ENCODE data around the gene TPSAB1. TPM values are rescaled to one million over a fixed set of nuclear protein-coding genes. Genes with fewer than 3 reads are reported as not detected.

TPSAB1 gene
- total RNA-seq, 1 experiment from 2014 or later = not detected

DNA sequence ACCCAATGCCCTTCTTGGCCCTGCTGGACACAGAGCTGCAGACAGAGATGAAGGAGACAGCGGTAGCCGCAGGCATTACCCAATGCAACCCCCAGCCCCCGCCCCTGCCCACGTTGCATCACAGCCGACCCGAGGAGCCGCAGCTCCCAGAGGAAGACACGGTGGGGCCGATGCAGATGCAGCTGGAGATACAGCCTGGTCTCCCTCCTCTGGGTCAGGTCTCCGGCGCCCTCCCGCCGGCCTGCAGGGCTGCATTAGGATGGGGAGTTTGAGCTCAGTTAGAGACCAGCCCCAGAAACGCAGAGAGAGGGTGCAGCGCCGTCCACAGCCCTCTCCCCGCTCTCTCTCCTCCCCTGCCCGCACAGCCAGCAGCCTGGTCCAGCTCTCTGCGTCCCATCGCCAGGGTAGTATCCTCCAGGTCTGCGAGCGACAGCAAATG is 49.6 kb downstream of the TPSAB1 start:
- intact Hi-C loops (cut with micrococcal nuclease; ENCODE audit: unreplicated experiment) = no loop called here
- TF ChIP-seq, protein P1, sequence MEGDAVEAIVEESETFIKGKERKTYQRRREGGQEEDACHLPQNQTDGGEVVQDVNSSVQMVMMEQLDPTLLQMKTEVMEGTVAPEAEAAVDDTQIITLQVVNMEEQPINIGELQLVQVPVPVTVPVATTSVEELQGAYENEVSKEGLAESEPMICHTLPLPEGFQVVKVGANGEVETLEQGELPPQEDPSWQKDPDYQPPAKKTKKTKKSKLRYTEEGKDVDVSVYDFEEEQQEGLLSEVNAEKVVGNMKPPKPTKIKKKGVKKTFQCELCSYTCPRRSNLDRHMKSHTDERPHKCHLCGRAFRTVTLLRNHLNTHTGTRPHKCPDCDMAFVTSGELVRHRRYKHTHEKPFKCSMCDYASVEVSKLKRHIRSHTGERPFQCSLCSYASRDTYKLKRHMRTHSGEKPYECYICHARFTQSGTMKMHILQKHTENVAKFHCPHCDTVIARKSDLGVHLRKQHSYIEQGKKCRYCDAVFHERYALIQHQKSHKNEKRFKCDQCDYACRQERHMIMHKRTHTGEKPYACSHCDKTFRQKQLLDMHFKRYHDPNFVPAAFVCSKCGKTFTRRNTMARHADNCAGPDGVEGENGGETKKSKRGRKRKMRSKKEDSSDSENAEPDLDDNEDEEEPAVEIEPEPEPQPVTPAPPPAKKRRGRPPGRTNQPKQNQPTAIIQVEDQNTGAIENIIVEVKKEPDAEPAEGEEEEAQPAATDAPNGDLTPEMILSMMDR (IDR thresholded peaks at IDR 0.05; ENCODE audit: unreplicated experiment) = no peak
- no peak for DNase-seq
- Mint-ChIP-seq H3K4me1 (ENCODE audit: low read depth, unreplicated experiment) (peaks cover 21% of the 10 kb centered on the region), H3K27ac (ENCODE audit: unreplicated experiment) (no peak overlapping the region), H3K4me3 (ENCODE audit: low read depth, unreplicated experiment) (no peak overlapping the region), H3K27me3 (ENCODE audit: unreplicated experiment) (peaks cover 67% of the 10 kb centered on the region), H3K9me3 (ENCODE audit: low read depth, unreplicated experiment) (no peaks in the 10 kb centered on the region), H3K36me3 (ENCODE audit: insufficient read depth, unreplicated experiment) (peaks cover 5% of the 10 kb centered on the region)
- BruUV-seq (replicated peaks) = no TSS peak
- CTCF ChIA-PET = interaction anchor here (0.6 kb wide), 1 partner anchor 108 kb away, joined by 5 read pairs; no protein-coding TSS in a partner anchor

DNA sequence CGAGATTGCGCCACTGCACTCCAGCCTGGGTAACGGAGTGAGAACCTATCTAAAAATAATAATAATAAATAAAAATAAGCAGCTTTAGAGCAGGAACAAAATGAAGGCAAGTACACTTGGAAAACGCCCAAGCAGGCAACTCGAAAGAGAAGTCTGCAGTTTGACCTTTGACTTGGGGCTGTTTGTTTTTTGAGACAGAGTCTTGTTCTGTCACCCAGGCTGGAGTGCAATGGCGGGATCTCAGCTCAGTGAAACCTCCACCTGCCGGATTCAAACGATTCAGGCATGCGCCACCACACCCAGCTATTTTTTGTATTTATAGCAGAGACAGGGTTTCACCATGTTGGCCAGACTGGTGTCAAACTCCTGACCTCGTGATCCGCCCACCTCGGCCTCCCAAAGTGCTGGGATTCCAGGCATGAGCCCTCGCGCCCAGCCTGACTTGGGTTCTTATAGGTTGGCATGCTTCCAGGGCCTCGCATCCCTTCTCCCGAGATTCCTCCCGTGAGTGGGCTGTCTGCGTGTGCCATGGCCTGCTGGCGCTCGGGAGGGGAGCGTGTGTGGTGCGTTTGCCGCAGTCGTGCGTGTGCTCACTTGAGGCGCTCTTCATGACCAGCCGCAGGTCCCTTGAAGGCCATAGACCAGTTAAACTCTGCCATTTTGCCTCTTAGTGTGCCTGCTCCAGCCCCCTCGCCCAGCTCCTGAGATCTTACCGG is 50.5 kb downstream of the TPSAB1 start:
- TF ChIP-seq, protein P1 (IDR thresholded peaks at IDR 0.05; ENCODE audit: unreplicated experiment) = no peak
- Mint-ChIP-seq H3K4me3 (ENCODE audit: low read depth, unreplicated experiment) (no peak overlapping the region), H3K27ac (ENCODE audit: unreplicated experiment) (no peak overlapping the region), H3K36me3 (ENCODE audit: insufficient read depth, unreplicated experiment) (peaks cover 5% of the 10 kb centered on the region), H3K4me1 (ENCODE audit: low read depth, unreplicated experiment) (peaks cover 21% of the 10 kb centered on the region), H3K9me3 (ENCODE audit: low read depth, unreplicated experiment) (no peaks in the 10 kb centered on the region), H3K27me3 (ENCODE audit: unreplicated experiment) (peaks cover 58% of the 10 kb centered on the region)
- CTCF ChIA-PET = interaction anchor here (1.2 kb wide), 1 partner anchor 11 kb away, joined by 3 read pairs; no protein-coding TSS in a partner anchor
- no peak for DNase-seq
- BruUV-seq (replicated peaks) = no TSS peak
- intact Hi-C loops (cut with micrococcal nuclease; ENCODE audit: unreplicated experiment) = no loop called here

DNA sequence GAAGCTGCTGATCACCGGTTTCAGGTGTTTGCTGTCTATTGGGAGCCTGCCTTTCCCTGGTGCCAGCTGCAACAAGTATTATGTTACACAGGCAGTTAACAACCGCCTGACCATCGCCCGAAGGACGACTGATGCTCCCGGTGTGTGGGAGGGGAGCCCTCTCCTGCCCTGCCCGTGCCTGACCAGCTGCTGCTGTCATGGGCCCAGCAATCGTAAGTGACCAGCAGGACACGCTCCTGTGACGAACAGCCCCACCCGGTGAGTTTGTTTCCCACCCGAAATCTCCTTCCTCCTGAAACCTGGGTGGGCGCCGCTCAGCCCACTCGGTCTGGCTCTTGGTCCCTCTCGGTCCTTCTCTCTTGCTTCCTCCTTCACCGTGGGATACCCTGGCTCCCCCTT is 51.1 kb downstream of the TPSAB1 start:
- H3K9me3 Mint-ChIP-seq (ENCODE audit: low read depth, unreplicated experiment) = no peaks in the 10 kb centered on the region
- H3K4me1 Mint-ChIP-seq (ENCODE audit: low read depth, unreplicated experiment) = peaks cover 23% of the 10 kb centered on the region
- CTCF ChIA-PET = interaction anchor here (1.2 kb wide), 1 partner anchor 12 kb away, joined by 3 read pairs; no protein-coding TSS in a partner anchor
- intact Hi-C loops (cut with micrococcal nuclease; ENCODE audit: unreplicated experiment) = no loop called here
- TF ChIP-seq, protein P1 (IDR thresholded peaks at IDR 0.05; ENCODE audit: unreplicated experiment) = no peak
- BruUV-seq (replicated peaks) = no TSS peak
- H3K27ac Mint-ChIP-seq (ENCODE audit: unreplicated experiment) = no peak overlapping the region
- DNase-seq = no peak
- H3K36me3 Mint-ChIP-seq (ENCODE audit: insufficient read depth, unreplicated experiment) = peaks cover 5% of the 10 kb centered on the region
- peaks cover 52% of the 10 kb centered on the region for H3K27me3 Mint-ChIP-seq (ENCODE audit: unreplicated experiment)
- H3K4me3 Mint-ChIP-seq (ENCODE audit: low read depth, unreplicated experiment) = no peak overlapping the region

Other genes starting within 250 kb of the TPSAB1 start
- not detected in 2 replicates for gene SSTR5, start 168.0 kb upstream of the TPSAB1 start, total RNA-seq (2022)
- gene C1QTNF8, start 144.5 kb upstream of the TPSAB1 start, total RNA-seq (2022) = not detected in 2 replicates
- gene CACNA1H, start 87.6 kb upstream of the TPSAB1 start, total RNA-seq (2022) = 0.05 TPM in 1 of 2 replicates, not detected in the other
- not detected in 2 replicates for gene TPSG1, start 15.4 kb upstream of the TPSAB1 start, total RNA-seq (2022)
- gene TPSB2, start 10.5 kb upstream of the TPSAB1 start, total RNA-seq (2022) = not detected in 2 replicates
- not detected in 2 replicates for gene TPSD1, start 15.4 kb downstream of the TPSAB1 start, total RNA-seq (2022)
- 261 and 271 TPM in 2 replicates for gene UBE2I, start 68.9 kb downstream of the TPSAB1 start, total RNA-seq (2022)
- 2.4 and 7.0 TPM in 2 replicates for gene BAIAP3, start 92.9 kb downstream of the TPSAB1 start, total RNA-seq (2022)
- 59.4 and 72.4 TPM in 2 replicates for gene TSR3, start 111.2 kb downstream of the TPSAB1 start, total RNA-seq (2022)
- 63.9 and 80.2 TPM in 2 replicates for gene GNPTG, start 111.2 kb downstream of the TPSAB1 start, total RNA-seq (2022)
- 35.5 TPM in 2 replicates for gene UNKL, start 174.0 kb downstream of the TPSAB1 start, total RNA-seq (2022)
- gene UQCC4, start 180.0 kb downstream of the TPSAB1 start, total RNA-seq (2022) = 16.6 and 23.4 TPM in 2 replicates
- gene PERCC1, start 190.4 kb downstream of the TPSAB1 start, total RNA-seq (2022) = not detected in 2 replicates
- 3.2 and 6.1 TPM in 2 replicates for gene CCDC154, start 203.9 kb downstream of the TPSAB1 start, total RNA-seq (2022)
- 117 and 122 TPM in 2 replicates for gene CLCN7, start 234.3 kb downstream of the TPSAB1 start, total RNA-seq (2022)
- not detected in 2 replicates for gene PTX4, start 248.2 kb downstream of the TPSAB1 start, total RNA-seq (2022)

Data from Calu3 (cell line).